ENCODE results near the gene GNG8. TPM values are rescaled to one million over a fixed set of nuclear protein-coding genes. Genes with fewer than 3 reads are reported as not detected.
A peak's percentile ranks its signal among the peaks of the same experiment; 100 is the strongest.

Gene GNG8
- not detected for total RNA-seq
- 3.8 TPM for polyA plus RNA-seq (2013, experiment 1 of 2)
- 3.6 TPM for polyA plus RNA-seq (2013, experiment 2 of 2)
- long read RNA-seq, experiment 1: 0 reads
- long read RNA-seq, experiment 2: 0 reads
- long read RNA-seq, experiment 3: 0 reads
- long read RNA-seq, experiment 4: 0 reads

DNA sequence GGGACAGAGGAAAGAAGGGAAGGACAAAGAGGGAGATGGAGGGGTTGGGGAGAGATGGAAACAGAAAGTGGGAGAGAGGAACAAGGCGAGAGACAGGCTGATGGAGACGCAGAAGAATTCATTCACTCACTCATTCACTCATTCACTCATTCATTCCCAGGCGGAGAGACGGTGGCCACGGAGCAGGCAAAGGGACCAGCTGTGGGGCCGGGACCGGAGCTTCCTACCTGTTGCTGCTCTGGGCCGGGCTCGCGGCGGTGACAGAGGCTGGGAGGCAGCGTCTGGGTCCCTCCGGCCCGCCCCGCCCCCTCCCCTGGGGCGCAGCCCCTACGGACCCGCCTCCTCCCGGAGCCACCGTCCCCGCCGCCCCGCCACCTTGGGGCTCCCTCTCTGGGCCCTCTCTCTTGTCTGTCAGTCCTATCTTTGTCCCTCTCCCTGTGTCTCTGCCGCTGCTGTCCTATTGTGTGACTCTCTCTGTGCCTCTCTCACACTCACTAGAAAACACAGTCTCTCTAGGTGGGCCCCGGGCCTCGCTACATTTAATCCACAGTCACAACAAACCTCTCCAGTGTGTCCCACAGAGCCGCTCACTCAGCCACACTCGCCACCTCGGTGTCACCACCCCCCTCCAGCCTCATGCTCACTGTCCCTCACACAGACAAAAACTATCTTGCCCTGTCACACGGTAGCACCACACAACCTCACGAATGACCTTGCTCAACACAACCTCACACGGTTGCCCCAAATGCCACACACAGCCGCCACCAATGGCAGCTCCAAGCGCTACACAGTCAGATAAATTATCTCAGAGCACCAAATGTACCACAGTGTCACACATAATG, at the start of gene GNG8:
GNG8 (minus strand) TSS at position 283 of the 842 bp plus-strand sequence. CDS start 1,520 bp downstream, outside the sequence.
- DNase-seq: peak; percentile 76

DNA sequence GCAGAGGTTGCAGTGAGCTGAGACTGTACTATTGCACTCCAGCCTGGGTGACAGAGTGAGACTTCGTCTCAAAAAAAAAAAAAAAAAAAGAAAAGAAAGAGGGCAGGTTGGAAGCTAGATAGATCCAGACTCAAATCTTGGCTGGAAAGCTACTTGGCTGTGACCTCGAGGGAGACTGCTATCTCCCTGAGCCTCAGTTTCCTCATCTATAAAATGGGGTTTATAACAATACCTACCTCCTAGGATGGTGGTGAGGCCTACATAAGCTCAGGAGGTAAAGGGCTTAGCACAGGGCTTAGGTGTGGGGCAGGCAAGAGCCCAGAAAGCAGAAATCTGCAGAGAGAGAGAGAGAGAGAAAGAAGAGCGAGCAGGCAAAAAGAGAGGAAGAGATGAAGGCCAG, 49.2 kb upstream of the GNG8 start:
- H3K36me3 Mint-ChIP-seq (ENCODE audit: low read depth): peaks cover 74% of the 10 kb centered on the region
- Histone ChIP-seq H3K9me3 (ENCODE audit: control insufficient read depth, low read length) (no peaks in the 10 kb centered on the region), H3K9ac (ENCODE audit: extremely low read depth, low read length, poor library complexity, severe bottlenecking) (no peak overlapping the region), H3K4me1 (ENCODE audit: control insufficient read depth, insufficient read depth, low read length) (no peaks in the 10 kb centered on the region), H3K27ac (ENCODE audit: low read depth, low read length) (no peak overlapping the region), H3K36me3 (ENCODE audit: control insufficient read depth, insufficient read depth, low read length) (peaks cover 69% of the 10 kb centered on the region), H3K27me3 (ENCODE audit: control insufficient read depth, insufficient read depth, low read length, poor library complexity, severe bottlenecking) (no peaks in the 10 kb centered on the region), H3K4me3 (ENCODE audit: low read length) (no peak overlapping the region)
- no peak for DNase-seq
- H3K4me3 Mint-ChIP-seq: no peak overlapping the region
- H3K9me3 Mint-ChIP-seq: no peaks in the 10 kb centered on the region
- H3K27me3 Mint-ChIP-seq (ENCODE audit: insufficient read depth): no peaks in the 10 kb centered on the region
- 100% methylated on average over 3 of the region's 3 CpGs for WGBS, 2 experiments (ENCODE audit: insufficient coverage in 1 of 2, insufficient read length in 1 of 2)
- no peak for TF ChIP-seq CTCF (conservative IDR thresholded peaks at IDR 0.05)
- H3K4me1 Mint-ChIP-seq: no peaks in the 10 kb centered on the region
- no peak overlapping the region for H3K27ac Mint-ChIP-seq

More for the DNA sequence above, at the start of gene GNG8:
- TF ChIP-seq CTCF (conservative IDR thresholded peaks at IDR 0.05): no peak
- no peak within 1 kb of the TSS for H3K9ac ChIP-seq (ENCODE audit: extremely low read depth, low read length, poor library complexity, severe bottlenecking)
- peaks cover 4% of the 10 kb centered on the region for H3K4me1 Mint-ChIP-seq
- no peaks in the 10 kb centered on the region for H3K4me1 ChIP-seq (ENCODE audit: control insufficient read depth, insufficient read depth, low read length)
- H3K9me3 Mint-ChIP-seq: no peaks in the 10 kb centered on the region
- no peak within 1 kb of the TSS for H3K27ac ChIP-seq (ENCODE audit: low read depth, low read length)
- peaks cover 88% of the 10 kb centered on the region for H3K27me3 ChIP-seq (ENCODE audit: control insufficient read depth, insufficient read depth, low read length, poor library complexity, severe bottlenecking)
- WGBS, 2 experiments (ENCODE audit: insufficient coverage in 1 of 2, insufficient read length in 1 of 2): 14 to 25% methylated on average over 4 to 32 of the region's 34 CpGs
- peaks cover 56% of the 10 kb centered on the region for H3K27me3 Mint-ChIP-seq (ENCODE audit: insufficient read depth)
- no peak within 1 kb of the TSS for H3K27ac Mint-ChIP-seq
- H3K4me3 Mint-ChIP-seq: no peak within 1 kb of the TSS
- no peaks in the 10 kb centered on the region for H3K9me3 ChIP-seq (ENCODE audit: control insufficient read depth, low read length)
- no peaks in the 10 kb centered on the region for H3K36me3 Mint-ChIP-seq (ENCODE audit: low read depth)
- H3K4me3 ChIP-seq (ENCODE audit: low read length): no peak within 1 kb of the TSS
- no peaks in the 10 kb centered on the region for H3K36me3 ChIP-seq (ENCODE audit: control insufficient read depth, insufficient read depth, low read length)

DNA sequence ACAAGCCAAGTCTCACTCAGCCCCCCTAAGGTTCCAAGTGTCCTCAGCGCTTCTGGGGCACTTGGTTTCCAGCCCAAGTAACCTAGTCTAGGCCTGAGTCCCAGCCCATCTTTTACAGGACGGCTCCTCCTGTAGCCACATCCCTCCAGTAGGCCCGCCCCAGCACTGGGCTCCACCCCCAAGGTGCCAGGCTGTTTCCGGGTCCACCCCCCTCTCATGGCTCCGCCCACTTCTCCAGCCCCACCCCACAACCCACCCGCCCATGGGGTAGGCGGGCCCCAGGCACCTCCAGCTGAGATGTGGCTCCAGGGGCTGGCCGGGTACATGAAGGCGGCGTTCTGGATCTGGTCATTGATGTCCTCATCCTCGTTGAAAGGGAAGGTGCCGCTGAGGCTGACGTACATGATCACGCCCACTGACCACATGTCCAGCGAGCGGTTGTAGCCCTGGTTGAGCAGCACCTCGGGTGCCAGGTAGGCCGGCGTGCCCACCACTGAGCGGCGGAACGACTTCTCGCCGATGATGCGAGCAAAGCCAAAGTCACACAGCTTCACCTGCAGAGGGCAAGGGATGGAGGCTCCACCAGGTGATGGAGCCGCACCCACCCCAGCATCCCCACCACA, 42.2 kb upstream of the GNG8 start:
- H3K27ac Mint-ChIP-seq: no peak overlapping the region
- 91 to 95% methylated on average over 17 to 26 of the region's 26 CpGs for WGBS, 2 experiments (ENCODE audit: insufficient coverage in 1 of 2, insufficient read length in 1 of 2)

More for the DNA sequence above, 42.2 kb upstream of the GNG8 start:
- Histone ChIP-seq H3K27me3 (ENCODE audit: control insufficient read depth, insufficient read depth, low read length, poor library complexity, severe bottlenecking) (no peaks in the 10 kb centered on the region), H3K4me1 (ENCODE audit: control insufficient read depth, insufficient read depth, low read length) (no peaks in the 10 kb centered on the region), H3K27ac (ENCODE audit: low read depth, low read length) (no peak overlapping the region), H3K9me3 (ENCODE audit: control insufficient read depth, low read length) (no peaks in the 10 kb centered on the region), H3K9ac (ENCODE audit: extremely low read depth, low read length, poor library complexity, severe bottlenecking) (no peak overlapping the region), H3K4me3 (ENCODE audit: low read length) (no peak overlapping the region), H3K36me3 (ENCODE audit: control insufficient read depth, insufficient read depth, low read length) (peaks cover 78% of the 10 kb centered on the region)
- no peak overlapping the region for H3K4me3 Mint-ChIP-seq
- no peaks in the 10 kb centered on the region for H3K27me3 Mint-ChIP-seq (ENCODE audit: insufficient read depth)
- H3K9me3 Mint-ChIP-seq: no peaks in the 10 kb centered on the region
- peaks cover 77% of the 10 kb centered on the region for H3K36me3 Mint-ChIP-seq (ENCODE audit: low read depth)
- H3K4me1 Mint-ChIP-seq: no peaks in the 10 kb centered on the region
- DNase-seq: peak; percentile 95
- TF ChIP-seq CTCF (conservative IDR thresholded peaks at IDR 0.05): no peak

All from endodermal cell (in vitro differentiated cells).